A375 (cell line): ENCODE measurements around the gene MICAL2. TPM values are rescaled to one million over a fixed set of nuclear protein-coding genes. Genes with fewer than 3 reads are reported as not detected.

Source experiments
- small RNA-seq: library from RNA; depleted of rRNA; stranded (forward); fragments of <200 nt; gene quantifications from one replicate; pipeline ENCODE3, GENCODE V24; 2014
- total RNA-seq: library from RNA; depleted of rRNA; stranded (reverse); fragments of >200 nt; shearing (Covaris generic); gene quantifications from 2 replicates; pipeline ENCODE4 v1.2.3, GENCODE V29; 2014; rRNA removed

MICAL2 gene, protein sequence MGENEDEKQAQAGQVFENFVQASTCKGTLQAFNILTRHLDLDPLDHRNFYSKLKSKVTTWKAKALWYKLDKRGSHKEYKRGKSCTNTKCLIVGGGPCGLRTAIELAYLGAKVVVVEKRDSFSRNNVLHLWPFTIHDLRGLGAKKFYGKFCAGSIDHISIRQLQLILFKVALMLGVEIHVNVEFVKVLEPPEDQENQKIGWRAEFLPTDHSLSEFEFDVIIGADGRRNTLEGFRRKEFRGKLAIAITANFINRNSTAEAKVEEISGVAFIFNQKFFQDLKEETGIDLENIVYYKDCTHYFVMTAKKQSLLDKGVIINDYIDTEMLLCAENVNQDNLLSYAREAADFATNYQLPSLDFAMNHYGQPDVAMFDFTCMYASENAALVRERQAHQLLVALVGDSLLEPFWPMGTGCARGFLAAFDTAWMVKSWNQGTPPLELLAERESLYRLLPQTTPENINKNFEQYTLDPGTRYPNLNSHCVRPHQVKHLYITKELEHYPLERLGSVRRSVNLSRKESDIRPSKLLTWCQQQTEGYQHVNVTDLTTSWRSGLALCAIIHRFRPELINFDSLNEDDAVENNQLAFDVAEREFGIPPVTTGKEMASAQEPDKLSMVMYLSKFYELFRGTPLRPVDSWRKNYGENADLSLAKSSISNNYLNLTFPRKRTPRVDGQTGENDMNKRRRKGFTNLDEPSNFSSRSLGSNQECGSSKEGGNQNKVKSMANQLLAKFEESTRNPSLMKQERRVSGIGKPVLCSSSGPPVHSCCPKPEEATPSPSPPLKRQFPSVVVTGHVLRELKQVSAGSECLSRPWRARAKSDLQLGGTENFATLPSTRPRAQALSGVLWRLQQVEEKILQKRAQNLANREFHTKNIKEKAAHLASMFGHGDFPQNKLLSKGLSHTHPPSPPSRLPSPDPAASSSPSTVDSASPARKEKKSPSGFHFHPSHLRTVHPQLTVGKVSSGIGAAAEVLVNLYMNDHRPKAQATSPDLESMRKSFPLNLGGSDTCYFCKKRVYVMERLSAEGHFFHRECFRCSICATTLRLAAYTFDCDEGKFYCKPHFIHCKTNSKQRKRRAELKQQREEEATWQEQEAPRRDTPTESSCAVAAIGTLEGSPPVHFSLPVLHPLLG
- total RNA-seq = 8.3 and 10.7 TPM in 2 replicates

DNA sequence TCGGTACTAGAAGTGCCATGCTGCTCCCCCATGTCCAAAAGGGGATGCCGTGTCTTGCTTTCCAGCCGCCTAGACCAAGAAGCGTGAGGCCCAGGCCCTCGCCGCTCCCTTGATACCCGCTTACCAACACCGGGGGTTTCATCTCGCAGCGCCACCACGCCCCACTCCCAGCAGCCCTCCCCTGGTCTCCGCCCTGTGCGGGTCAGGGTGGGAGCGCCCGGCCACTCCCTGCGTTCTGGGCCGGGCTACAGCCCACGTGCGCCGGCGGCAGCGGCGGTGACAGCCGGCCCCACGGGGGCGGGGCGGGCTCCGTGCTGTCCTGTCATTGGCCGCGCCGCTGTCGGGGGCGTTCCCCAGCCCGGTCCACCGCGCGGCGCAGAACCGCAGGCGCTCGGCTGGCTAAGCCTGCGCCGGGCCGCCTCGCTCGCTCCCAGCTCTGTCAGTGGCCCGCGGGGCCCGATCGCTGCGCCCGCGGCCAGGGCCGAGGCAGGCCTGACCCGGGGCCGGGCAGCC lies at the start of gene MICAL2:
MICAL2 (plus strand) TSS at position 390 of the 513 bp plus-strand sequence. CDS start 51,566 bp downstream, outside the sequence.

Small RNAs within 50 kb of the gene (small RNA-seq; reads per million reads assigned to genes)
- gene MIR6124 = not detected

Other genes starting within 250 kb of the MICAL2 start
- gene DKK3, start 102.0 kb upstream of the MICAL2 start, total RNA-seq = 8.8 and 13.8 TPM in 2 replicates